K562 (cell line): ENCODE measurements around the gene ZNF549. TPM values are rescaled to one million over a fixed set of nuclear protein-coding genes. Genes with fewer than 3 reads are reported as not detected.

Experiments
- ATAC-seq: fragments of 200-7000 bp; cut with Tn5 transposase; 3 replicates; pipeline ENCODE4 v1.9.1; 2020; ENCODE audit warnings: moderate library complexity
- BruUV-seq: library from RNA; stranded (reverse); fragments of 400-500 nt; replicated peaks from 2 replicates; lab custom pipeline; 2021; lab: Mats Ljungman, UMichigan
- CTCF ChIA-PET: fragments of 300-600 bp; formaldehyde crosslinking; extraction: SDS; loops from one replicate; lab custom pipeline; 2021; ENCODE audit warnings: low intra/inter-chr PET ratio; lab: Yijun Ruan, JAX
- POLR2A ChIA-PET: fragments of 300-600, 350-650 bp; sonication (Branson Sonifier 250); formaldehyde crosslinking; extraction: SDS; loops from one replicate; lab custom pipeline; 2021; ENCODE audit warnings: antibody characterized with exemption, inconsistent platforms; lab: Yijun Ruan, JAX
- DNase-seq, 4 experiments: peaks; one replicate each; pipeline versions ENCODE4 v3.0.0 to v3.0.0-alpha.2; 2011 to 2018; ENCODE audit warnings: low spot score in 3 of 4, mixed read lengths in 3 of 4; ENCODE audit errors: extremely low read depth in 1 of 4
- FAIRE-seq: peaks from 2 replicates; lab custom pipeline; 2011; peaks lifted over from hg19 to GRCh38; lab: Jason Lieb, UNC
- H2AFZ ChIP-seq: 2 replicates; pipeline ENCODE4 v1.6.0; 2011; ENCODE audit warnings: low read depth, low read length, control low read depth, inconsistent platforms
- H3K27ac ChIP-seq: fragments of 200-600 bp; 3 replicates; pipeline ENCODE4 v1.8.0; 2011; ENCODE audit warnings: low read depth, mild to moderate bottlenecking, control low read depth, inconsistent platforms, low read length, moderate library complexity, mixed read lengths; ENCODE audit errors: extremely low read depth
- H3K27me3 ChIP-seq, 2 experiments: fragments of 300-600 bp in 1 of 2; 2 replicates in 1 of 2; 3 replicates in 1 of 2; pipeline versions ENCODE4 v1.6.0 to v1.8.0; 2011; ENCODE audit warnings: inconsistent platforms in 2 of 2, low read length in 2 of 2, mild to moderate bottlenecking in 1 of 2, mixed read lengths in 1 of 2, moderate library complexity in 1 of 2; ENCODE audit not compliant: control insufficient read depth in 2 of 2, insufficient read depth in 2 of 2
- H3K36me3 ChIP-seq: fragments of 300-600 bp; 3 replicates; pipeline ENCODE4 v1.8.0; 2011; ENCODE audit warnings: mild to moderate bottlenecking, low read length, inconsistent platforms; ENCODE audit not compliant: control insufficient read depth, insufficient read depth
- H3K4me1 ChIP-seq, 2 experiments: fragments of 200-600 bp in 1 of 2; replicated peaks in 1 of 2; 2 replicates in 1 of 2; 3 replicates in 1 of 2; pipeline versions ENCODE4 v1.5.1 to v1.8.0; 2011; ENCODE audit warnings: inconsistent platforms in 2 of 2, low read length in 2 of 2, mild to moderate bottlenecking in 1 of 2, mixed read lengths in 1 of 2, moderate library complexity in 1 of 2; ENCODE audit not compliant: control insufficient read depth in 2 of 2, insufficient read depth in 2 of 2
- H3K4me2 ChIP-seq: 2 replicates; pipeline ENCODE4 v1.6.1; 2011; ENCODE audit warnings: low read length, control low read depth, inconsistent platforms, mixed read lengths; ENCODE audit not compliant: insufficient read depth
- H3K4me3 ChIP-seq: fragments of 200-600 bp; sonication (generic), shearing (Covaris generic); 2 replicates; pipeline ENCODE4 v1.5.1; 2016; ENCODE audit warnings: control low read depth, inconsistent platforms
- H3K79me2 ChIP-seq: fragments of 200-600 bp; 3 replicates; pipeline ENCODE4 v1.8.0; 2011; ENCODE audit warnings: low read length, inconsistent platforms; ENCODE audit not compliant: control insufficient read depth, insufficient read depth
- H3K9ac ChIP-seq, 2 experiments: 2 replicates each; pipeline versions ENCODE4 v1.6.0 to v1.6.1; 2011; ENCODE audit warnings: low read depth in 2 of 2, low read length in 2 of 2, control low read depth in 1 of 2, inconsistent platforms in 1 of 2, mild to moderate bottlenecking in 1 of 2, mixed read lengths in 1 of 2; ENCODE audit not compliant: insufficient read depth in 1 of 2
- H3K9me1 ChIP-seq: one replicate; pipeline ENCODE4 v1.6.0; 2011; ENCODE audit warnings: inconsistent platforms, mild to moderate bottlenecking, low read length, moderate library complexity; ENCODE audit not compliant: control insufficient read depth, insufficient read depth
- H3K9me3 ChIP-seq: replicated peaks from 2 replicates; pipeline ENCODE4 v1.5.1; 2011; ENCODE audit warnings: low read depth, low read length, inconsistent platforms; ENCODE audit not compliant: control insufficient read depth, insufficient read depth
- H4K20me1 ChIP-seq: replicated peaks from 2 replicates; pipeline ENCODE4 v1.6.1; 2011; ENCODE audit warnings: low read length, inconsistent platforms, mixed read lengths; ENCODE audit not compliant: control insufficient read depth, insufficient read depth
- NEUROD1 ChIP-seq: fragments of 150-350 bp; IDR thresholded peaks from 2 replicates; pipeline ENCODE4 v1.6.1; 2014; ENCODE audit warnings: borderline replicate concordance, low read length, low read depth; ENCODE audit not compliant: partially characterized antibody
- ZNF274 ChIP-seq: IDR thresholded peaks from 2 replicates; pipeline ENCODE4 v1.6.1; 2011; ENCODE audit warnings: low read depth, mild to moderate bottlenecking, low read length, moderate library complexity, borderline replicate concordance
- ZNF655 ChIP-seq: fragments of 250-450 bp; sonication (Bioruptor Pico); IDR thresholded peaks from 2 replicates; pipeline ENCODE4 v1.5.0; 2021
- ZNF75A ChIP-seq: fragments of 450-650 bp; formaldehyde crosslinking; IDR thresholded peaks from 2 replicates; pipeline ENCODE4 v1.4.0; 2020; ENCODE audit warnings: mild to moderate bottlenecking
- WGBS: fragments of 100-300 bp; shearing (Covaris generic); methylation state at CpG from one replicate; pipeline ENCODE4 v1.1.6; 2016; ENCODE audit warnings: low coverage, mixed read lengths; ENCODE audit not compliant: insufficient coverage; ENCODE audit errors: missing lambda C conversion rate; 5-methylcytosine and 5-hydroxymethylcytosine counted together
- in situ Hi-C: fragments of 300-500 bp; cut with MboI; formaldehyde crosslinking; loops from 4 replicates; pipeline ENCODE4 v1.15.0; 2018; ENCODE audit warnings: inconsistent platforms, mixed read lengths
- intact Hi-C: fragments of 100-400 bp; cut with micrococcal nuclease; formaldehyde crosslinking; loops from 2 replicates; pipeline ENCODE4 v1.14.2; 2022
- polyA plus RNA-seq, 8 experiments: library from polyadenylated mRNA; depleted of rRNA in 4 of 8; stranded (reverse) in 5 of 8; unstranded in 3 of 8; fragments of >200 nt; fragmentation: Nextera tagmentation in 2 of 8; fragmentation: Illumina TruSeq in 1 of 8; extraction: Ambion mirVana in 2 of 8; extraction: Trizol in 1 of 8; gene quantifications; 2 replicates each; pipeline versions ENCODE4 v1.2.1 to v1.2.3, GENCODE V29; 2011 to 2014; ENCODE audit warnings: inconsistent platforms in 1 of 8, missing spikeins in 1 of 8
- total RNA-seq, 7 experiments: library from RNA; depleted of rRNA in 6 of 7; stranded (reverse); fragments of >200 nt in 6 of 7; fragmentation: Illumina TruSeq in 2 of 7; extraction: Trizol in 2 of 7; gene quantifications; 2 replicates each; pipeline versions ENCODE4 v1.2.1 to v1.2.3, GENCODE V29; 2011 to 2021; ENCODE audit warnings: low replicate concordance in 1 of 7

The ZNF549 gene
- total and polyA plus RNA-seq, 9 of the 15 experiments (the other 6 are each of a cell fraction or from before 2014, with no cell fraction given) = 0.03 to 0.68 (median 0.25) TPM

- Histone ChIP-seq H2AFZ (no peak overlapping the region), H3K9me3 (no peaks in the 10 kb centered on the region; the same call in 1 of the 2 replicates), H3K9me1 (no peaks in the 10 kb centered on the region), H3K27ac (no peak overlapping the region), H3K36me3 (peaks cover 5% of the 10 kb centered on the region; the same call in 1 of the 3 replicates), H3K27me3 (no peaks in the 10 kb centered on the region), H3K4me3 (no peak overlapping the region), H4K20me1 (no peaks in the 10 kb centered on the region), H3K4me1 (no peaks in the 10 kb centered on the region), H3K9ac (no peak overlapping the region), H3K4me2 (no peak overlapping the region), H3K79me2 (no peaks in the 10 kb centered on the region)
- FAIRE-seq (no peak), ATAC-seq (no peak), DNase-seq (no peak)
- CTCF ChIA-PET = no interaction called here
- BruUV-seq = no TSS peak
- WGBS = 6% methylated on average over 7 of the region's 7 CpGs
- intact Hi-C loops (no loop called here), in situ Hi-C loops (no loop called here)
- POLR2A ChIA-PET = no interaction called here
- peak; percentile 83 for TF ChIP-seq ZNF75A (CRISPR knock-in tag)
- TF ChIP-seq ZNF655 (CRISPR knock-in tag) = no peak
These were observed 10.9 kb downstream of the ZNF549 start for GRCh38 chr19:57537953-57538547.

GRCh38 chr19:57546513-57546912, 19.4 kb downstream of the ZNF549 start:
- peaks cover 5% of the 10 kb centered on the region for H3K9me3 ChIP-seq
- H3K79me2 ChIP-seq = no peaks in the 10 kb centered on the region

More at GRCh38 chr19:57546513-57546912, 19.4 kb downstream of the ZNF549 start:
- FAIRE-seq (no peak), ATAC-seq (no peak), DNase-seq (no peak)
- POLR2A ChIA-PET = no interaction called here
- no peaks in the 10 kb centered on the region for H3K9me1 ChIP-seq
- H3K9ac ChIP-seq = no peak overlapping the region
- H3K27ac ChIP-seq = no peak overlapping the region
- WGBS = 17% methylated on average over 1 of the region's 1 CpG
- no peaks in the 10 kb centered on the region for H3K27me3 ChIP-seq
- no peak overlapping the region for H3K4me2 ChIP-seq
- in situ Hi-C loops (no loop called here), intact Hi-C loops (no loop called here)
- CTCF ChIA-PET = no interaction called here
- peak; percentile 61; the same call in 1 of the 2 replicates for TF ChIP-seq ZNF274
- TF ChIP-seq NEUROD1 = no peak
- H3K36me3 ChIP-seq = peaks cover 43% of the 10 kb centered on the region; the same call in 2 of the 3 replicates
- no peaks in the 10 kb centered on the region for H4K20me1 ChIP-seq
- no peak overlapping the region for H3K4me3 ChIP-seq
- H2AFZ ChIP-seq = no peak overlapping the region
- no peaks in the 10 kb centered on the region for H3K4me1 ChIP-seq
- BruUV-seq = no TSS peak
